ENCODE results near the gene SPRED2. TPM values are rescaled to one million over a fixed set of nuclear protein-coding genes. Genes with fewer than 3 reads are reported as not detected.

SPRED2 gene
- total and polyA plus RNA-seq, 2 donors from 2014 or later: 8.9 to 42.3 TPM

GRCh38 chr2:65396348-65397026 lies 35.9 kb downstream of the SPRED2 start:
- H3K9me3 ChIP-seq (ENCODE audit: control insufficient read depth in 2 of 3, insufficient read depth in 1 of 3, low read length in 3 of 3): no peaks in the 10 kb centered on the region
- H3K4me3 ChIP-seq (ENCODE audit: low read length in 3 of 3): no peak overlapping the region
- FAIRE-seq (no peak), DNase-seq (no peak)
- TF ChIP-seq CTCF (IDR thresholded peaks at IDR 0.05; ENCODE audit: borderline replicate concordance, extremely low read depth, insufficient read depth): no peak
- H3K9ac ChIP-seq (ENCODE audit: low read length in 3 of 3): no peak overlapping the region
- no peak overlapping the region for H3K27ac ChIP-seq (ENCODE audit: low read depth in 2 of 2, low read length in 2 of 2)
- no peaks in the 10 kb centered on the region for H3K36me3 ChIP-seq (ENCODE audit: control insufficient read depth in 2 of 3, insufficient read depth in 3 of 3, low read length in 3 of 3)
- intact Hi-C loops (cut with DNase I): no loop called here
- peaks cover 0 to 10% (median 0%) of the 10 kb centered on the region in 3 donors for H3K4me1 ChIP-seq (ENCODE audit: control insufficient read depth in 2 of 3, insufficient read depth in 2 of 3, low read depth in 1 of 3, low read length in 3 of 3)
- H3K27me3 ChIP-seq (ENCODE audit: control insufficient read depth, insufficient read depth, low read length): no peaks in the 10 kb centered on the region

GRCh38 chr2:65395621-65396347 lies 36.6 kb downstream of the SPRED2 start:
- H3K4me1 ChIP-seq (ENCODE audit: control insufficient read depth in 2 of 3, insufficient read depth in 2 of 3, low read depth in 1 of 3, low read length in 3 of 3): peaks cover 0 to 10% (median 0%) of the 10 kb centered on the region in 3 donors
- FAIRE-seq (no peak), DNase-seq (peak in 1 of 5 donors; percentile 21)
- H3K4me3 ChIP-seq (ENCODE audit: low read length in 3 of 3): no peak overlapping the region
- H3K9me3 ChIP-seq (ENCODE audit: control insufficient read depth in 2 of 3, insufficient read depth in 1 of 3, low read length in 3 of 3): no peaks in the 10 kb centered on the region
- no peak for TF ChIP-seq CTCF (IDR thresholded peaks at IDR 0.05; ENCODE audit: borderline replicate concordance, extremely low read depth, insufficient read depth)
- no peaks in the 10 kb centered on the region for H3K27me3 ChIP-seq (ENCODE audit: control insufficient read depth, insufficient read depth, low read length)
- intact Hi-C loops (cut with DNase I): no loop called here
- no peak overlapping the region for H3K27ac ChIP-seq (ENCODE audit: low read depth in 2 of 2, low read length in 2 of 2)
- no peak overlapping the region for H3K9ac ChIP-seq (ENCODE audit: low read length in 3 of 3)
- H3K36me3 ChIP-seq (ENCODE audit: control insufficient read depth in 2 of 3, insufficient read depth in 3 of 3, low read length in 3 of 3): no peaks in the 10 kb centered on the region

GRCh38 chr2:65393743-65394422 lies 38.5 kb downstream of the SPRED2 start:
- intact Hi-C loops (cut with DNase I): no loop called here
- H3K4me3 ChIP-seq (ENCODE audit: low read length in 3 of 3): no peak overlapping the region
- H3K27me3 ChIP-seq (ENCODE audit: control insufficient read depth, insufficient read depth, low read length): no peaks in the 10 kb centered on the region
- no peak for DNase-seq
- H3K27ac ChIP-seq (ENCODE audit: low read depth in 2 of 2, low read length in 2 of 2): no peak overlapping the region
- H3K36me3 ChIP-seq (ENCODE audit: control insufficient read depth in 2 of 3, insufficient read depth in 3 of 3, low read length in 3 of 3): no peaks in the 10 kb centered on the region
- no peak for FAIRE-seq
- H3K9ac ChIP-seq (ENCODE audit: low read length in 3 of 3): no peak overlapping the region
- H3K4me1 ChIP-seq (ENCODE audit: control insufficient read depth in 2 of 3, insufficient read depth in 2 of 3, low read depth in 1 of 3, low read length in 3 of 3): peaks cover 0 to 18% (median 6%) of the 10 kb centered on the region in 3 donors
- no peaks in the 10 kb centered on the region for H3K9me3 ChIP-seq (ENCODE audit: control insufficient read depth in 2 of 3, insufficient read depth in 1 of 3, low read length in 3 of 3)
- no peak for TF ChIP-seq CTCF (IDR thresholded peaks at IDR 0.05; ENCODE audit: borderline replicate concordance, extremely low read depth, insufficient read depth)
